ENCODE results near the gene NPHP3.
"Not testable (repeated sequence)": the region's sequence is repeated elsewhere in the genome, so short reads cannot be mapped to it uniquely, and the experiment has no call there.

Gene NPHP3, protein sequence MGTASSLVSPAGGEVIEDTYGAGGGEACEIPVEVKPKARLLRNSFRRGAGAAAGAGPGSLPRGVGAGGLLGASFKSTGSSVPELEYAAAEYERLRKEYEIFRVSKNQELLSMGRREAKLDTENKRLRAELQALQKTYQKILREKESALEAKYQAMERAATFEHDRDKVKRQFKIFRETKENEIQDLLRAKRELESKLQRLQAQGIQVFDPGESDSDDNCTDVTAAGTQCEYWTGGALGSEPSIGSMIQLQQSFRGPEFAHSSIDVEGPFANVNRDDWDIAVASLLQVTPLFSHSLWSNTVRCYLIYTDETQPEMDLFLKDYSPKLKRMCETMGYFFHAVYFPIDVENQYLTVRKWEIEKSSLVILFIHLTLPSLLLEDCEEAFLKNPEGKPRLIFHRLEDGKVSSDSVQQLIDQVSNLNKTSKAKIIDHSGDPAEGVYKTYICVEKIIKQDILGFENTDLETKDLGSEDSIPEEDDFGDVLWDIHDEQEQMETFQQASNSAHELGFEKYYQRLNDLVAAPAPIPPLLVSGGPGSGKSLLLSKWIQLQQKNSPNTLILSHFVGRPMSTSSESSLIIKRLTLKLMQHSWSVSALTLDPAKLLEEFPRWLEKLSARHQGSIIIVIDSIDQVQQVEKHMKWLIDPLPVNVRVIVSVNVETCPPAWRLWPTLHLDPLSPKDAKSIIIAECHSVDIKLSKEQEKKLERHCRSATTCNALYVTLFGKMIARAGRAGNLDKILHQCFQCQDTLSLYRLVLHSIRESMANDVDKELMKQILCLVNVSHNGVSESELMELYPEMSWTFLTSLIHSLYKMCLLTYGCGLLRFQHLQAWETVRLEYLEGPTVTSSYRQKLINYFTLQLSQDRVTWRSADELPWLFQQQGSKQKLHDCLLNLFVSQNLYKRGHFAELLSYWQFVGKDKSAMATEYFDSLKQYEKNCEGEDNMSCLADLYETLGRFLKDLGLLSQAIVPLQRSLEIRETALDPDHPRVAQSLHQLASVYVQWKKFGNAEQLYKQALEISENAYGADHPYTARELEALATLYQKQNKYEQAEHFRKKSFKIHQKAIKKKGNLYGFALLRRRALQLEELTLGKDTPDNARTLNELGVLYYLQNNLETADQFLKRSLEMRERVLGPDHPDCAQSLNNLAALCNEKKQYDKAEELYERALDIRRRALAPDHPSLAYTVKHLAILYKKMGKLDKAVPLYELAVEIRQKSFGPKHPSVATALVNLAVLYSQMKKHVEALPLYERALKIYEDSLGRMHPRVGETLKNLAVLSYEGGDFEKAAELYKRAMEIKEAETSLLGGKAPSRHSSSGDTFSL (N-terminal part only)

GRCh38 chr3:132722165-132723023, at the start of gene NPHP3:
Gene NPHP3, minus strand, starts transcription at chr3:132722409. Its CDS starts 54 bp downstream, at chr3:132722355.
- peak; percentile 96 to 99 (median 98) for DNase-seq (ENCODE audit: low read depth in 3 of 3)

GRCh38 chr3:132758740-132759139, 36.5 kb upstream of the NPHP3 start:
- DNase-seq (ENCODE audit: low read depth in 3 of 3), result no peak

DNA sequence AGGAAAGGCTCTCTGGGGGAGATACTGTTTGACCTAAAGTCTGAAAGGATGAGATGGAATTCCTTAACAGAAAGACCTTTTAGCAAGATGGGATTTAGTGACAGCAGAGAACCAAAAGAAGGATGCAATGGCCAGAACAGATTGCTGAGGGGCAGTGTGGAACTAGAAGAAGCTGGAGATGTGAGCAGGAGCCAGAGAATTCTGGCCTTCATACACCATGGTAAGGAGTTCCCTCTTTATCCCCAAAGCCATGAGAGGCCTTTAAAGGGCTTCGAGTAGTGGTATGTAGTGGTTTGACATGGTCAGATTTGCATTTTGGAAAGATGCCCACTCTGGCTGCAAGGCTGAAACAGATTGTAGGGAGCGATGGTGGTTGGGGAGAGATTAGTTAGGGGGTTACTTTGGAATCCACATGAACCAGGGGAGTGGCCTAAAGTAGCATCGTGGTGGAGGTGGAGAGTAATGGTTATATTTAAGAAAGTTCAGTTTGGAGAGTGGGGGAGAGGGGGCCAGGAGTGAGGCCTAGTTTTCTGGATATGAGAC, 34.0 kb upstream of the NPHP3 start:
- DNase-seq (ENCODE audit: low read depth in 3 of 3), result no peak

GRCh38 chr3:132753946-132754345, 31.7 kb upstream of the NPHP3 start:
- DNase-seq (ENCODE audit: low read depth in 3 of 3), result no peak

GRCh38 chr3:132749786-132750185, 27.6 kb upstream of the NPHP3 start:
- DNase-seq (ENCODE audit: low read depth in 3 of 3), result no peak

DNA sequence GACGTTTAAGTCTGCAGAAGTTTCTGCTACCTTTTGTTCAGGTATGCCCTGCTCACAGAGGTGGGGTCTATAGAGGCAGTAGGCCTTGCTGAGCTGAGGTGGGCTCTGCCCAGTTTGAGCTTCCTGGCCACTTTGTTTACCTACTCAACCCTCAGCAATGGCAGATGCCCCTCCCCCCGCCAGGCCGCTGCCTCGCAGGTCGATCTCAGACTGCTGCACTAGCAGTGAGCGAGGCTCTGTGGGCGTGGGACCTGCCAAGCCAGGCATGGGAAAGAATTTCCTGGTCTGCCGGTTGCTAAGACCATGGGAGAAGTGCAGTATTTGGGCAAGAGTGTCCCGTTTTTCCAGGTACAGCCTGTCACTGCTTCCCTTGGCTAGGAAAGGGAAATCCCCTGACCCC, 24.5 kb upstream of the NPHP3 start:
- DNase-seq (ENCODE audit: low read depth in 3 of 3), result not testable (repeated sequence)

GRCh38 chr3:132738314-132738713, 16.1 kb upstream of the NPHP3 start:
- no peak for DNase-seq (ENCODE audit: low read depth in 3 of 3)

DNA sequence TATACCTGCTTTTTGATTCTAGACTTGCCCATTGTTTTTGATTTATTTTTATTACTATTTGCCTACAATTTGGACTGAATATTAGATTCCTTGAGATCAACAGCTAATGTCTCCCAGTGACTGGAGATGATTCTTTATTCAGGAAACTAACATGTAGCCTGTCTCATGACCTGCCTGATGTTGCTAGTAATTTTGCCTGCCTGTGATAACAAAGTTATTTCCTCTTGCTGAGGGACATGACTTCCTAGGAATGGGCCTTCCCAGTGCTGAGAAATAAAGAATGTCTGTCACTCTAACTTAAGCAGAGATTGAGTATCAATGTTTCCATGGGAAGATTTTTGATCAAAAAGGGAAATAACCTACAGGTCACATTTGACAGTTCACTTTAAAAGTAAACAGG, 13.4 kb upstream of the NPHP3 start:
- no peak for DNase-seq (ENCODE audit: low read depth in 3 of 3)

DNA sequence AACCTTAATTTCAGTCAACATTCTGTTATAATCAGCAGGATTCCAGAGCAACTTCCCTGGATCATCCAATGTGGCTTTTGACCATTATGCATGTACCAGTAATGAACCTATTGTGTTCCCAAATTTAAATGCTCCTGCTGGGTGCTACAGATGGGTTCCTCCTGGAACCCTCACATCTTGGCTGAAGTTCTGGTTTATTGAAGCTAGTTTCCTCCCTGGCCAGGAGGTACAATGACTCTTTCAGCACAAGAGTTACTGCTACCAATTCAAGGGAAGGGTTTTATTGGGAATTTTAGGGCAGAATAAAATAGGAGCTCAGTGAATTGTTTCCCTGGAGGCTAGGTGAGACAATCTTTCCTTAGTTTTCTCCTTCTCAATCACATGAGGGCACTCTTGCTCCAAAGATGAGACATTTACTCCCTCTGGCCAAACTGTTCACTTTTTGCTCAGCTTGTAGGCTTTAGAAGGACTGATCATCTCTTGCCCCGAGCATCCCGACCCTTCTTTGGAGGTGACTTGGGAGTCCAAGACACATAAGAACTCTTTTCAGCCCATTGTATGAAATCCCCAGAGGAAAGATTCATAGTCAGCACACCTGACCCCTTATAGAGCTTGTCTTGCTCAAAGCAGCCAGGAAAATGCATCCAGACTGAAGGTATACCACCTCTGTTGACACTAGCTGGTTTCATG, 8.8 kb upstream of the NPHP3 start:
- DNase-seq (ENCODE audit: low read depth in 3 of 3), result no peak

GRCh38 chr3:132726341-132726823, 4.2 kb upstream of the NPHP3 start:
- DNase-seq (ENCODE audit: low read depth in 3 of 3), result no peak

DNA sequence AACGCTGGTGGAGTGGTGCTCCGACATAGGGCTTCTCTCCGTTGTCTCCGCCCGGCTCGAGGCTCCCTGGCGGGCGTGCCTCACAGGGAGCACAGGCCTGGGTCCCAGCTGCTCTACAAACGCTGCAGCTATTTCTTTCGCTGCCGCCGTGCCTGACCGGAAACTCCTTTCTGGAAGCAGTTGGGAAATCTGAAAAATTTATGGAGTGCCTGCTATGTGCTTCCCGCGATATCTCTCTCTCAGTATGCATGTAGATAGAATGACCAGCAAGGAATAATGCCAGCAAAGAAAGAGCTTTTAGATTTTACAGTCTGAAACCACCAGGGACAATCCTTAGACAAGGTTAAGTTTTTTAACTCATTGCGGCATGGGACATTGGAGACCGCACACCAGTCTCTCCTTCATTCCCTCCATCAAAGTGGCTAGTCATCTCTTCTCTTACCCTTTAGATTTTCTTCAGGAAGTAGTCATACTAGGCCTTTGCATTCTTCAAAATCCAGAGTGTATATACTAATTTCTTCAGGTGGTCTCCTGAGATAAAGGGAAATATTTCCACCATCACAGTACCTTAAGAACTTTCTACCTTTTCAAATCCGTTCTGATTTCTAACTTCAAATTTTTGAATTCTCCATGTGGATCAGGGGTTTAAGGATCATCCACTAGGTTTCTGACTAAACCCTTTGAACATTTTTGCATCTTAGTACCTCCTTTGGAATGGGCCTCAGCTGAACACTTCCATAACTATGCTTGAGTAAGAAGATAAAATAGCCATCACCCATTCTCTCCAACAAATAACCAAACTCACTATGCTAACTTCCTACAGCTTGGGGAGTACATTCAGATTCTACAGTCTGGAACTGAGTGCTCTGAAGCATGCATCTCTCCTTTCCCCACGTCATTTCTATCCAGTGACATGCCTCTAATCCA, 1.1 kb upstream of the NPHP3 start:
- no peak for DNase-seq (ENCODE audit: low read depth in 3 of 3)

DNA sequence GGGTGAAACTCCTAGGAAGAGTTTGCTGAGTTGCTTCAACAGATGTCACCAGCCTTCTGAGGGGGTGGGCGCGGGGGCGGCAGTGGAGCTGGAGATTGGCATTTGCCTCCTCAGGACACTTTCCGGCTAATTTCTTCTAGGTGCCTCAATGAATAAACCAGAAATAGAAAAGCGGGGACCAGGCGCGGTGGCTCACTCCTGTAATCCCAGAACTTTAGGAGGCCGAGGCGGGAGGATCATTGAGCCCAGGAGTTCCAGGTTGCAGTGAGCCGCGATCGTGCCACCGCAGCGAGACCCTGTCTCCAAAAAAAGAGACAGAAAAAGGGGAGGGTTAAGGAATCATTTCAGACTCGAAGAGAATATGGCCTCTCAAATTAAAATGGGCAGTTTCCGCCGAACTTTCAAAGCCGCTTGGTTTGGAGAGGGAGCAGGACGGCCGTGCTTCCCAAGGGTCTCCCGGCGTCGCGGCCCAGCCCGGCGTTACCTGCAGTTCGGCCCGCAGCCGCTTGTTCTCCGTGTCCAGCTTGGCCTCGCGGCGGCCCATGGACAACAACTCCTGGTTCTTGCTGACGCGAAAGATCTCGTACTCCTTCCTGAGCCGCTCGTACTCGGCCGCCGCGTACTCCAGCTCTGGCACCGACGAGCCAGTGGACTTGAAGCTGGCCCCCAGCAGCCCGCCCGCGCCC, 587 bp downstream of the NPHP3 start:
- DNase-seq (ENCODE audit: low read depth in 3 of 3), result peak in 1 of 3 experiments; percentile 4

DNA sequence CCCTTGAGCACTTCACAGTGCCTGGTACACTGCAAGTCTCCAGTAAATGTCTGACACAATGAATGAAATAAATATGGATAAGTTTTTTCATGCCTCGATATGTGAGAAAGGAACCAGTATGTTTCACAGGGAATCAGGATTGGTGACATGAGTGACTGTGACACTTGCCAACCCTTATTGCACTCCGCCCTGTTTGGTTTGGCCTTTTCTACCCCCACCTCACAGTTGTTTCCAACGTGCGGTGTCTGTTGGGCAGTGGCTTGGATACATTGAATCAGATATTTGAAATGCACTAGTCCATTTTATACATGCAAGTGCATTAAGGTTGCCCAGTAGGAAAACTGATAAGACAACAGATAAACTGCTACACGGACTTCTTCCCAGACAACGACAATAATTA, 2.0 kb downstream of the NPHP3 start:
- no peak for DNase-seq (ENCODE audit: low read depth in 3 of 3)

DNA sequence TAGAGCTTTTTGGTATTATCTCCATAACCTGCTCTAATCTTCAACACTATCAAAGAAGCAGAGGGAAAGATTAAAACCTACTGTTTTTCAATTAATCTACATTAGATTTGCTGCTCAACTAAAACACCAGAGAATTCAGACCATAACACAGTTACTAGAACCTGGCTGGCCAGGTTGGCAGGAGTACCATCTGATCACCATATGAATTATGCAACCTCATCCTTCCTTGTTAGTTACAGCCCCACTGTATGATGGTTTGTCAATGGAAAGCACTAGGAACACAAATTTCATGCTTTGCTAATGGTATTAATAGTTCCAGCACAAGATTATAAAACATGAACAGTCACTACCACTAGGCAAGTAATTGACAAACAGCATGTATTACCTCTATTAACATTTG, 5.8 kb downstream of the NPHP3 start:
- no peak for DNase-seq (ENCODE audit: low read depth in 3 of 3)

DNA sequence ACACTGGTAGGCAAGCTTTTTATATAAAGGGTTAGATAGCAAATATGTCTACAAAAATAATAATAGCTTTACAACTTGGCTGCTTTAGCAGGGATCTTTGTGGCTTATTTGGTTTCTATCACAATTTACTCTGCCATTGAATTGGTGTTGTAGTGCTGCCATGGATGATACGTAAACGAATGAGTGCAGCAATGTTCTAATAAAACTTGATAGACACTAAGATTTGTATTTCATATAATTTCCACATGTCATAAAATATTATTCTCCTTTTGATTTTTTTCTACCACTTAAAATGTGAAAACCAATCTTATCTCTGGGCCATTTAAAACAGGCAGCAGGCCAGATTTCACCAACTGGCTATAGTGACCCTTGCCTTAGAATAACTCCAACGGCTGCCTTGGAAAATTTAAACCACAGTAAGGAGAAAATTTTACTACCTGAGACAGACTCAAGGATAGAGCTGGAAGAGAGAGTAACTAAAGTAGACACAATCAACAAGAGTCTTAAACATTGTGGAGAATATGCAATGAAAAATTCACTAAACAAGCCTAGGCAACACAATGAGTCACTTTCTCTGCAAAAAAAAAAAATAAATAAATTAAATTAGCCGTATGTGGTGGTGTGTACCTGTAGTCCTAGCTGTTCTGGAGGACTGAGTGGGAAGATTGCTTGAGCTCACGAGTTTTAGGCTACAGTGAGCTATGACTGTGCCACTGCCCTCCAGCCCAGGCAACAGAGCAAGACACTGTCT, 8.1 kb downstream of the NPHP3 start:
- DNase-seq (ENCODE audit: low read depth in 3 of 3), result no peak

GRCh38 chr3:132710311-132710710, 11.9 kb downstream of the NPHP3 start:
- no peak for DNase-seq (ENCODE audit: low read depth in 3 of 3)

DNA sequence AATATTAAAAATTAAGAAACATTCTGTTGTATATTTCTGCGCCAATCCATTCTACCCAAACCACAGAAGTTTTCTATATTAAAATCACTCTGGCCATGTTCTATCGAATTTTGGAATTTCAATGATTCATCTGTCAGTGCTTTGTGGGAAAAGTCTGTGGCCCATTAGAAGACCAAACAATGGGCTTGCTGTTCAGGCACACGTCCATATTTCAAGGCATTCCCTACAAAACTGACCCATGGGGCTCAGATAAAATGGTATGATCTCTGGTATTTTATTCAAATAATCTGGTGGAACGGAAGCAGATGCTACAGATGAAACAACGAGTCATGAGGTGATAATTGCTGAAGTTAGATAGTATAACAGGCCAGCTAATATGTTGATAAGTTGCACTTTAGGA, 12.4 kb downstream of the NPHP3 start:
- DNase-seq (ENCODE audit: low read depth in 3 of 3), result no peak
